HG03095 (cell line): ENCODE measurements around the gene THAP7.
"Not testable (repeated sequence)": the region's sequence is repeated elsewhere in the genome, so short reads cannot be mapped to it uniquely, and the experiment has no call there.

Source experiments
- ATAC-seq: cut with Tn5 transposase; IDR thresholded peaks from one replicate; pipeline ENCODE4 v1.9.1; 2021; ENCODE audit warnings: moderate library complexity; ENCODE audit not compliant: unreplicated experiment

The THAP7 gene

GRCh38 chr22:20979940-20980453 lies 21.9 kb downstream of the THAP7 start:
- ATAC-seq: no peak

GRCh38 chr22:20979243-20979809 lies 22.6 kb downstream of the THAP7 start:
- no peak for ATAC-seq

- ATAC-seq: no peak
Measured at GRCh38 chr22:20978419-20978818, 23.5 kb downstream of the THAP7 start.

GRCh38 chr22:20977516-20978170 lies 24.3 kb downstream of the THAP7 start:
- ATAC-seq: no peak

- ATAC-seq: no peak
Measured at GRCh38 chr22:20977019-20977418, 24.9 kb downstream of the THAP7 start.

- ATAC-seq: no peak
Measured at GRCh38 chr22:20976291-20976877, 25.5 kb downstream of the THAP7 start.

- no peak for ATAC-seq
Measured at GRCh38 chr22:20975541-20976290, 26.2 kb downstream of the THAP7 start.

- ATAC-seq: no peak
Measured at GRCh38 chr22:20974336-20974955, 27.5 kb downstream of the THAP7 start.

- no peak for ATAC-seq
Measured at GRCh38 chr22:20973634-20974286, 28.2 kb downstream of the THAP7 start.

- no peak for ATAC-seq
Measured at GRCh38 chr22:20972933-20973577, 28.9 kb downstream of the THAP7 start.

GRCh38 chr22:20972014-20972694 lies 29.8 kb downstream of the THAP7 start:
- ATAC-seq: not testable (repeated sequence)

- no peak for ATAC-seq
Measured at GRCh38 chr22:20970939-20971657, 30.8 kb downstream of the THAP7 start.

GRCh38 chr22:20968281-20968977 lies 33.5 kb downstream of the THAP7 start:
- ATAC-seq: no peak

- ATAC-seq: no peak
Measured at GRCh38 chr22:20967697-20968211, 34.2 kb downstream of the THAP7 start.

- no peak for ATAC-seq
Measured at GRCh38 chr22:20966883-20967696, 34.8 kb downstream of the THAP7 start, which contains the start of gene AIFM3. AIFM3 (plus strand) TSS chr22:20967255; CDS start chr22:20967945, 690 bp downstream.

- ATAC-seq: no peak
Measured at GRCh38 chr22:20965888-20966855, 35.7 kb downstream of the THAP7 start.
